ENCODE measurements around the gene EXOC2. TPM values are rescaled to one million over a fixed set of nuclear protein-coding genes. Genes with fewer than 3 reads are reported as not detected.
A peak's percentile ranks its signal among the peaks of the same experiment; 100 is the strongest.

EXOC2 gene
- total RNA-seq, 2 experiments from 2014 or later = 31.9 to 38.9 TPM

DNA sequence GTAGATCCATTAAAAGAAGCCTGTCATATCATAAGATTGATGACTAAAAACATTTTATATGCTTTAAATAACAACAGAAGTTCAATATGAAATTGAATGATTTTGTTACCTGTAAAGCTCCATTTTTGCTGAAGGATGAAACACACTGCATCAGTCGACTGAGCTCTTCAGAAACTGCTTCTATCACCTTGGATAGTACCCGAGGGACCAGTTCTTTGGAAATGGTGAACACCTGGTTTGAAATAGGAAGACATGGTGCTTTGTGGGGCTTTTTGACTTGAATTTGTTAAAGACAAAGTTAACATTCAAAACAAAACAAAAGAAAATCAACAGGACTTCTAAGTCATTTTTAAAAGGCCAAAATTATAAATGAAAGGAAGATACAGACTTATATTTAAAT is 195.7 kb downstream of the EXOC2 start:
- Mint-ChIP-seq H3K36me3 (ENCODE audit: low read depth) (peaks cover 36% of the 10 kb centered on the region), H3K4me1 (peaks cover 87% of the 10 kb centered on the region), H3K27me3 (no peaks in the 10 kb centered on the region), H3K27ac (peak overlapping the region; percentile 93), H3K9me3 (ENCODE audit: low read depth) (peaks cover 6% of the 10 kb centered on the region), H3K4me3 (peak overlapping the region; percentile 63)
- intact Hi-C loops (cut with DNase I, micrococcal nuclease) = loop anchor here in 1 of 2 experiments (10.0 kb wide), 1 partner anchor 218 kb away; no protein-coding TSS in a partner anchor
- ChIA-PET CTCF (interaction anchor here (0.7 to 4.3 kb wide), 5 partner anchors 8 to 97 kb away, joined by 3 to 18 read pairs (median 3); no protein-coding TSS in a partner anchor), POLR2A (interaction anchor here (1.0 to 3.0 kb wide), 6 partner anchors 8 to 105 kb away, joined by 4 to 9 read pairs (median 5); partner anchors contain the start of gene IRF4)
- DNase-seq (no peak), ATAC-seq (no peak)

DNA sequence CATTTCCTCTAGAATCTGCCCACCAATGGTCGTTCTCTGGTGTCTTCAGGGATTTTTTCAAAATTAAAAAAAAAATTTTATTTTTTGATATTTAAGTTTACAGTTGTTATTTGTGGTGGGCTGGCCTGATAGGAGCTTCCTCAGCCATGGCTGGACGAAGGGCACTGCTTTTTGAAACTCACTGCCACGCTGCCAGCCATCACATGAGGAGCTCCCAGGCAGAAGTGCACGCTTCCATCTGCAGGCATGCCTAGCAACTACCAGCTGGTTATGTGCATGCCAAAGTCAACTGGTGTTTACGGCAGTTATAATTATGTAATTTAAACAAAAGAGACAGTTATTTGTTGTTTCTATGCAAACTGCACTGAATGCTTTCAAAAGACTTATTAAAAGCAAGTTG is 196.3 kb downstream of the EXOC2 start:
- POLR2A ChIA-PET = interaction anchor here (1.0 to 1.9 kb wide), 5 partner anchors 8 to 105 kb away, joined by 4 to 6 read pairs (median 5); partner anchors contain the start of gene IRF4
- intact Hi-C loops (cut with DNase I, micrococcal nuclease) = loop anchor here in 1 of 2 experiments (10.0 kb wide), 1 partner anchor 218 kb away; no protein-coding TSS in a partner anchor
- no peak overlapping the region for H3K4me3 Mint-ChIP-seq
- CTCF ChIA-PET = interaction anchor here (1.2 to 4.3 kb wide), 3 partner anchors 11 to 97 kb away, joined by 3 to 18 read pairs (median 6); no protein-coding TSS in a partner anchor
- H3K27me3 Mint-ChIP-seq = no peaks in the 10 kb centered on the region
- peak overlapping the region; percentile 93 for H3K27ac Mint-ChIP-seq
- H3K4me1 Mint-ChIP-seq = peaks cover 87% of the 10 kb centered on the region
- DNase-seq (no peak), ATAC-seq (no peak)
- H3K36me3 Mint-ChIP-seq (ENCODE audit: low read depth) = peaks cover 42% of the 10 kb centered on the region
- H3K9me3 Mint-ChIP-seq (ENCODE audit: low read depth) = peaks cover 6% of the 10 kb centered on the region

DNA sequence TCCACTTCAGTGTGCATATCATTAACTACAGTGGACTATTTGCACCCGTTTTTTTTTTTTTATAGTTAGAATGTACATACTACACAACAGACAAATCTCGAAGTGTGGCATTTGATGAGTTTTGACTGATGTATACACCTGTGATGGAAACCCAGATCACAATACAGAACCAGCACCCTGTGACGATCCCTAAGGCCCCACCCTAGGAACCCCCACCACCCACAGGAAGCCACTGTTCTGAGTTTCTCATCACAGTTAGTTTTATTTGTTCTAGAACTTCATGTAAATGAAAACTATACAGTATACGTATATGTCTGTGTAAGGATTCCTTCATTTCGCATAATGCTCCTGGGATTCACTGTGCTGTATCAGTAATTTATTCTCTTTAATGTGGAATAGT is 198.5 kb downstream of the EXOC2 start:
- no peak for ATAC-seq
- intact Hi-C loops (cut with DNase I, micrococcal nuclease) = loop anchor here in 1 of 2 experiments (5.0 to 10.0 kb wide), 3 partner anchors 63 to 220 kb away; partner anchors contain the start of gene DUSP22
- Mint-ChIP-seq H3K27me3 (no peaks in the 10 kb centered on the region), H3K9me3 (ENCODE audit: low read depth) (peaks cover 6% of the 10 kb centered on the region), H3K4me3 (peak overlapping the region; percentile 38), H3K36me3 (ENCODE audit: low read depth) (peaks cover 50% of the 10 kb centered on the region), H3K4me1 (peaks cover 98% of the 10 kb centered on the region), H3K27ac (peak overlapping the region; percentile 97)
- POLR2A ChIA-PET = no interaction called here
- no peak for DNase-seq
- CTCF ChIA-PET = no interaction called here

DNA sequence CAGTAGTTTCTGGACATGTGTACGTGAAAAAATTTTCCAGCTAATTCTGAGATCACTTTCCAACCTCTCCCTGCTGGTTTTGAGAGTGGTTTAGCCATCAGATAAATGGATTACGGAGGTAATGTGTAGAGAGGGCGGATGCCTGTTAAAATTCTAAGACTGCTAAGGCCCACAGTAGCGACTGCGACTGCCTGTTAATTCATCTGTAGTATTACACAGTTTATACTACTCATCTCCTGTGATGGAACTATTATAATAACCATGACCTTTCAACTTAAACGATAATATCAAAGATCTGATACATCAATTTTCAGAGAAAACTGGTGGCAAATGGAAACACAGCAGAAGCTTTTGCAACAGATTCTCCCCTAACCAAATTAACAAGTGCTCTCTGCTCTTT is 199.1 kb downstream of the EXOC2 start:
- DNase-seq = no peak
- Mint-ChIP-seq H3K36me3 (ENCODE audit: low read depth) (peaks cover 56% of the 10 kb centered on the region), H3K27ac (peak overlapping the region; percentile 97), H3K27me3 (no peaks in the 10 kb centered on the region), H3K4me3 (peak overlapping the region; percentile 38), H3K4me1 (peaks cover 98% of the 10 kb centered on the region), H3K9me3 (ENCODE audit: low read depth) (peaks cover 6% of the 10 kb centered on the region)
- no peak for ATAC-seq
- intact Hi-C loops (cut with DNase I, micrococcal nuclease) = loop anchor here in 1 of 2 experiments (5.0 to 10.0 kb wide), 3 partner anchors 63 to 221 kb away; partner anchors contain the start of gene DUSP22
- POLR2A ChIA-PET = interaction anchor here (0.7 kb wide), 1 partner anchor 142 kb away, joined by 5 read pairs; no protein-coding TSS in a partner anchor
- CTCF ChIA-PET = interaction anchor here (1.1 to 1.4 kb wide), 3 partner anchors 8 to 90 kb away, joined by 3 to 10 read pairs (median 4); no protein-coding TSS in a partner anchor

DNA sequence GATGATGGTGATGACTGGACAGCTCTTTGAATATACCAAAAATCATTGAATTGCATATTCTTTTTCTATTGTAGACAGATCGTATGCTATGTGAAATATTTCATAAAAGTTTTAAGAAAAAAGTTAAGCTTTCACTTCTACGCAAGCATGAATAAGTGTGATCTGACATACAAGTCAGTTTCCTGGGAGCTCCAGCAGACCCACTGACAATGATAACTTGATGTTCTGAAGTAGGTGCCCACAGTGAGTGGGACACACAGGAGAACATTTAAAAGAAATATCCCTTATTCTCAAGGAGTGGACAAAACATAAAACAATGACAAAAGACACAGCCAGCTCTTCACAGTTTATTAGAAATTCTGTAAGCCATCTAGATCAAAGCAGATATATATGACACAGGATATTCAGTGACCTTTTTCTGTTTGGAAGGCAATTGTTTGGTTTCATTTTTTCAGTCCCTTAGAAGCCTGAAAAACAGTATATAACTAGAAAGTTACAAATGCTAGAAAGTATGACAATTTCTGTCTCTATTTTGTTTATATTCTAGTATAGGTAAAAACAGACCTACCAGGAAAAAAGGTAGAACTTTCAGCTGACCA is 200.0 kb downstream of the EXOC2 start:
- ChIA-PET CTCF (interaction anchor here (0.6 to 1.4 kb wide), 5 partner anchors 9 to 220 kb away, joined by 3 to 10 read pairs (median 3); no protein-coding TSS in a partner anchor), POLR2A (interaction anchor here (0.7 to 1.3 kb wide), 8 partner anchors 9 to 101 kb away, joined by 3 to 14 read pairs (median 4); partner anchors contain the start of gene IRF4)
- Mint-ChIP-seq H3K27ac (peak overlapping the region; percentile 97), H3K4me3 (peak overlapping the region; percentile 43), H3K27me3 (no peaks in the 10 kb centered on the region), H3K9me3 (ENCODE audit: low read depth) (peaks cover 6% of the 10 kb centered on the region), H3K36me3 (ENCODE audit: low read depth) (peaks cover 58% of the 10 kb centered on the region), H3K4me1 (peaks cover 96% of the 10 kb centered on the region)
- DNase-seq = no peak
- ATAC-seq = no peak
- intact Hi-C loops (cut with DNase I, micrococcal nuclease) = loop anchor here in 1 of 2 experiments (5.0 to 10.0 kb wide), 3 partner anchors 64 to 222 kb away; partner anchors contain the start of gene DUSP22

DNA sequence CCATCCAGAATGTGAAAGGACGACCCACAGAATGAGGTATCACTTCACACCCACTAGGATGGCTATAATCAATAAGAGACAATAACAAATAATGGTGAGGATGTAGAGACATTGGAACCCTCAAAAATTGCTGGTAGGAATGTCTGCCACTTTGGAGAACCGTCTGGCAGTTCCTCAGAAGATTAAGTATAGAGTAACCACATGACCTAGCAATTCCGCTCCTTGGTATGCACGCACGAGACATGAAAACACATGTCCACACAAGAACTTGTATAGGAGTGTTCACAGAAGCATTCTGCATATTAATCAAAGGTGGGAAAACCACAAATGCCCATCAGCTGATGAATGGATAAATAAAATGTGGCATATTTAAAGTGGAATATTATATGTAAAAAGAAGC is 200.8 kb downstream of the EXOC2 start:
- intact Hi-C loops (cut with DNase I, micrococcal nuclease) = loop anchor here in 1 of 2 experiments (5.0 to 10.0 kb wide), 3 partner anchors 65 to 223 kb away; partner anchors contain the start of gene DUSP22
- ChIA-PET CTCF (interaction anchor here (1.1 to 1.4 kb wide), 3 partner anchors 8 to 98 kb away, joined by 3 to 10 read pairs (median 4); no protein-coding TSS in a partner anchor), POLR2A (interaction anchor here (0.6 to 1.3 kb wide), 7 partner anchors 8 to 100 kb away, joined by 3 to 14 read pairs (median 3); partner anchors contain the start of gene IRF4)
- H3K4me3 Mint-ChIP-seq = peak overlapping the region; percentile 43
- ATAC-seq (no peak), DNase-seq (no peak)
- H3K4me1 Mint-ChIP-seq = peaks cover 94% of the 10 kb centered on the region
- peak overlapping the region; percentile 97 for H3K27ac Mint-ChIP-seq
- H3K27me3 Mint-ChIP-seq = no peaks in the 10 kb centered on the region
- peaks cover 6% of the 10 kb centered on the region for H3K9me3 Mint-ChIP-seq (ENCODE audit: low read depth)
- peaks cover 63% of the 10 kb centered on the region for H3K36me3 Mint-ChIP-seq (ENCODE audit: low read depth)

DNA sequence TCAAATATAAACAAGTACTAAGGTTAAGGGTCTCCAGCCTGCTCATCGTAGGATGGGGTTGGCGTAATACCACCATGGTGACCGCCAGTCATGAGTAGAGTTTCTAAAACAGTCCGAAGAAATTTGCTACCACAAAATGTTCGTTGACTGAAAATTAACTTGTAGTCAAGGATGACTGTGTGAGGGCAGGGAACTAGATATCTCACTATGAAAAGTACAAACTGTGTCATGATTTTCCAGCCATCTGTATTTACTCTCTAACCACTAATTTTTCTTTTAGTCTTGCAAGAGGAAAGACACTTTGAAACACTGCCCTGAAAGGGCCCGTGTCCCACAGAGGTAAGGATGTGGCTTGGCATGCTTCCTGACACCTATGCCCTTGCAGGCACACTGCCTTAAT is 201.7 kb downstream of the EXOC2 start:
- Mint-ChIP-seq H3K9me3 (ENCODE audit: low read depth) (peaks cover 6% of the 10 kb centered on the region), H3K27ac (peak overlapping the region; percentile 97), H3K36me3 (ENCODE audit: low read depth) (peaks cover 64% of the 10 kb centered on the region), H3K27me3 (no peaks in the 10 kb centered on the region), H3K4me1 (peaks cover 95% of the 10 kb centered on the region), H3K4me3 (peak overlapping the region; percentile 58)
- intact Hi-C loops (cut with DNase I, micrococcal nuclease) = loop anchor here (1.0 to 10.0 kb wide), 9 partner anchors 15 to 224 kb away; partner anchors contain the start of genes DUSP22 (in 1 of the 2) and IRF4 (in 1 of the 2)
- ChIA-PET CTCF (interaction anchor here (0.6 to 2.5 kb wide), 10 partner anchors 9 to 302 kb away, joined by 3 to 18 read pairs (median 4); no protein-coding TSS in a partner anchor), POLR2A (interaction anchor here (0.6 to 2.9 kb wide), 8 partner anchors 8 to 99 kb away, joined by 3 to 23 read pairs (median 17); partner anchors contain the start of gene IRF4)
- ATAC-seq (peak; percentile 38), DNase-seq (peak; percentile 72)

DNA sequence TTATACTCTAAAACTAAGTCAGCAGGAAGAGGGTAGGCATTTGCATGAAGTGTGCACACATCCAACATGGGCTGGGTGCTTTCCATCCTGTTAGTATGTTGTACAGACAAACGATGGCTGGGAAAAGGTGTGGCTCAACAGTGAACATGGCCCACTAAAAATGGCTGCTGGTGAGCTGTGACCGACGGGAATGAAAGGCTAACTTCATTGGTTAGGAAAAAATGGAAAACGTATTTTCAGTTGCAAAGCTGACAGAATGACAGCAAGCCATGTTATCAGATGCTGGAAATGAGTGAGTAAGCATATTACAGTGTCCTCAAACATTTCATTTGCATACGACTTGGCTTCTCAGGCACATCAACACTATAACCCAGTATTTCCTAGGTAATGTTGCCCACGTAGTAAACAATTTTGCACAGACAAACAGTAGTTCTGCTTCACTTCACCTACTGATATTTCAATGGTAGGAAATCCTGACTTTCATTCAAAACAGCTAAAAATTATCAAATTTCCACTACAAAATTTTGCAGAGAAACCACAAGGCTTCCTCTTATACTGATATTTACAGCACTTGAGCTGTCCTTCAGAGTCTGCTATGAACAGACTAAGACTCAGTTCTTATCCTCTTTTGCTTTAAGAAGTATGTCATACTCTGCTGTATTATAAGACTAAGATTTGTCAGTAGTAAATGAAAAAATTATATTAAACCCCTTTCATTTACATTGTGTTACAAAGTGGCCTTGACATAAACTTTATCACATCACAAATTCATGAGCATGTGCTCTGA is 202.5 kb downstream of the EXOC2 start:
- peaks cover 95% of the 10 kb centered on the region for H3K4me1 Mint-ChIP-seq
- ChIA-PET POLR2A (interaction anchor here (0.6 to 2.9 kb wide), 13 partner anchors 9 to 99 kb away, joined by 3 to 23 read pairs (median 10); partner anchors contain the start of gene IRF4), CTCF (interaction anchor here (0.6 to 2.5 kb wide), 14 partner anchors 9 to 193 kb away, joined by 3 to 18 read pairs (median 4); no protein-coding TSS in a partner anchor)
- ATAC-seq = peak; percentile 62
- intact Hi-C loops (cut with DNase I, micrococcal nuclease) = loop anchor here (1.0 to 10.0 kb wide), 13 partner anchors 8 to 224 kb away; partner anchors contain the start of genes DUSP22 (in 1 of the 2) and IRF4 (in 1 of the 2)
- H3K27ac Mint-ChIP-seq = peak overlapping the region; percentile 97
- peaks cover 64% of the 10 kb centered on the region for H3K36me3 Mint-ChIP-seq (ENCODE audit: low read depth)
- peak; percentile 71 for DNase-seq
- peak overlapping the region; percentile 58 for H3K4me3 Mint-ChIP-seq
- no peaks in the 10 kb centered on the region for H3K27me3 Mint-ChIP-seq
- H3K9me3 Mint-ChIP-seq (ENCODE audit: low read depth) = peaks cover 5% of the 10 kb centered on the region

DNA sequence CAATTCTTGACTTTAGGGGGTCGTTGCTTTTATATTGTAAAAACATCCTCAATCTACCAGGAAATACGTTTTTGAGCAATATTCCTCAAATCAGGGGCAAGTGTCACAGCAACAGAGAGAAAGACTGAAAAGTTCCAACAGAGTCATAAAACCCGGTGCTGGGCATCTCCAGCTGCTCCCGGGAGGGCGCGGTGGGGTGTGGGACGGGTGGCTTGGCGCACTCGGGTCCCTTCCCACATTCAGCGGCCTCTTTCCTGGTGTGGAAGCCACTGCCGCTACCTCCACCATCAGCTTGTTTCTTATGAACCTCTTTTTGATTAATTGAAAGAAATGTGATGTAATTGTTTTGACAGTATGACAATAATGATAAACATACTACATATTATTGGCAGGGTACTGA is 203.2 kb downstream of the EXOC2 start:
- no peaks in the 10 kb centered on the region for H3K27me3 Mint-ChIP-seq
- H3K4me1 Mint-ChIP-seq = peaks cover 96% of the 10 kb centered on the region
- intact Hi-C loops (cut with DNase I, micrococcal nuclease) = loop anchor here (1.0 to 10.0 kb wide), 13 partner anchors 9 to 225 kb away; partner anchors contain the start of genes DUSP22 (in 1 of the 2) and IRF4 (in 1 of the 2)
- H3K9me3 Mint-ChIP-seq (ENCODE audit: low read depth) = peaks cover 5% of the 10 kb centered on the region
- peak overlapping the region; percentile 97 for H3K27ac Mint-ChIP-seq
- H3K36me3 Mint-ChIP-seq (ENCODE audit: low read depth) = peaks cover 68% of the 10 kb centered on the region
- DNase-seq (no peak), ATAC-seq (no peak)
- POLR2A ChIA-PET = interaction anchor here (0.6 to 2.9 kb wide), 19 partner anchors 7 to 103 kb away, joined by 3 to 23 read pairs (median 6); partner anchors contain the start of gene IRF4
- peak overlapping the region; percentile 58 for H3K4me3 Mint-ChIP-seq
- CTCF ChIA-PET = interaction anchor here (0.6 to 2.5 kb wide), 23 partner anchors 8 to 323 kb away, joined by 3 to 18 read pairs (median 4); no protein-coding TSS in a partner anchor

DNA sequence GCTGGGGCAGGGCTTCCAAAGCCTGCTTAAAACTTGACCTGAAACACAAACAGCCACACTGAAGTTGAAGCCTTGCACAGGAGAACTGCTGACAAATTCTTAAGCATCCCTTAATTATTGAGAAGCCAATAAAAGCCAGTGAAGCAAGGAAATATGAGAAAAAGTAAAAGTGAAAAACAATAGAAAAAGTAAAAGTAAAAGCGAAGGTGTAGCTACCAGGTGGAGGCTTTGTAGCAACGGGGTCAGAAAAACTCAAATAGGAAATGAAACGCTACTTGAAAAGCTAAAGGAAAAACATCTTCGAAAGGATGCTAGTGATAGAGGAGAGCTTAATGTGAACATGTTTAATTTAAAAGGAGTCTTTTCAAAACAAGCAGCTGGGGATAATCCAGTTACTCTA is 203.9 kb downstream of the EXOC2 start:
- peaks cover 96% of the 10 kb centered on the region for H3K4me1 Mint-ChIP-seq
- H3K27ac Mint-ChIP-seq = peak overlapping the region; percentile 97
- DNase-seq (no peak), ATAC-seq (peak; percentile 2)
- H3K4me3 Mint-ChIP-seq = peak overlapping the region; percentile 58
- ChIA-PET POLR2A (interaction anchor here (0.6 to 2.9 kb wide), 15 partner anchors 8 to 274 kb away, joined by 3 to 23 read pairs (median 6); partner anchors contain the start of gene IRF4), CTCF (interaction anchor here (0.6 to 2.5 kb wide), 15 partner anchors 8 to 322 kb away, joined by 3 to 18 read pairs (median 3); no protein-coding TSS in a partner anchor)
- H3K36me3 Mint-ChIP-seq (ENCODE audit: low read depth) = peaks cover 74% of the 10 kb centered on the region
- intact Hi-C loops (cut with DNase I, micrococcal nuclease) = loop anchor here in 1 of 2 experiments (1.0 kb wide), 1 partner anchor 196 kb away; no protein-coding TSS in a partner anchor
- H3K27me3 Mint-ChIP-seq = no peaks in the 10 kb centered on the region
- peaks cover 5% of the 10 kb centered on the region for H3K9me3 Mint-ChIP-seq (ENCODE audit: low read depth)

Measured in activated CD4-positive, alpha-beta T cell treated with anti-CD3 and anti-CD28 coated beads for 36 hours (primary cell).